HG02798 (cell line): Measurements from ENCODE around the gene UGP2.

Experiments used
- ATAC-seq: cut with Tn5 transposase; IDR thresholded peaks from one replicate; pipeline ENCODE4 v1.9.1; 2021; ENCODE audit warnings: mild to moderate bottlenecking; ENCODE audit not compliant: unreplicated experiment, poor library complexity

UGP2 gene

GRCh38 chr2:63861220-63861822, 19.6 kb downstream of the UGP2 start:
- peak; percentile 76 for ATAC-seq

GRCh38 chr2:63862806-63863205, 21.1 kb downstream of the UGP2 start:
- no peak for ATAC-seq

GRCh38 chr2:63863707-63864106, 22.0 kb downstream of the UGP2 start:
- no peak for ATAC-seq

GRCh38 chr2:63865159-63865799, 23.6 kb downstream of the UGP2 start:
- ATAC-seq = no peak

GRCh38 chr2:63866009-63866709, 24.5 kb downstream of the UGP2 start:
- ATAC-seq = no peak

GRCh38 chr2:63870679-63871078, 29.0 kb downstream of the UGP2 start:
- no peak for ATAC-seq

- no peak for ATAC-seq
These were observed 30.2 kb downstream of the UGP2 start for GRCh38 chr2:63871864-63872263.

- ATAC-seq = no peak
These were observed 31.1 kb downstream of the UGP2 start for GRCh38 chr2:63872571-63873328.

GRCh38 chr2:63874204-63875130, 32.8 kb downstream of the UGP2 start:
- ATAC-seq = no peak

GRCh38 chr2:63875131-63875527, 33.4 kb downstream of the UGP2 start:
- no peak for ATAC-seq

- ATAC-seq = no peak
These were observed 34.0 kb downstream of the UGP2 start for GRCh38 chr2:63875559-63876245.

- no peak for ATAC-seq
These were observed 34.6 kb downstream of the UGP2 start for GRCh38 chr2:63876311-63876710.

GRCh38 chr2:63878486-63878885, 36.8 kb downstream of the UGP2 start:
- no peak for ATAC-seq

GRCh38 chr2:63879876-63880433, 38.3 kb downstream of the UGP2 start:
- ATAC-seq = no peak

GRCh38 chr2:63880625-63881024, 38.9 kb downstream of the UGP2 start:
- no peak for ATAC-seq

GRCh38 chr2:63881205-63881604, 39.5 kb downstream of the UGP2 start:
- ATAC-seq = no peak

GRCh38 chr2:63882395-63883105, 40.9 kb downstream of the UGP2 start:
- no peak for ATAC-seq

GRCh38 chr2:63886445-63886844, 44.7 kb downstream of the UGP2 start:
- ATAC-seq = no peak
